ENCODE measurements around the gene TUBB. TPM values are rescaled to one million over a fixed set of nuclear protein-coding genes. Genes with fewer than 3 reads are reported as not detected.
A peak's percentile ranks its signal among the peaks of the same experiment; 100 is the strongest.

The TUBB gene
- total and polyA plus RNA-seq, 8 donors = 67.5 to 223 (median 137) TPM

DNA sequence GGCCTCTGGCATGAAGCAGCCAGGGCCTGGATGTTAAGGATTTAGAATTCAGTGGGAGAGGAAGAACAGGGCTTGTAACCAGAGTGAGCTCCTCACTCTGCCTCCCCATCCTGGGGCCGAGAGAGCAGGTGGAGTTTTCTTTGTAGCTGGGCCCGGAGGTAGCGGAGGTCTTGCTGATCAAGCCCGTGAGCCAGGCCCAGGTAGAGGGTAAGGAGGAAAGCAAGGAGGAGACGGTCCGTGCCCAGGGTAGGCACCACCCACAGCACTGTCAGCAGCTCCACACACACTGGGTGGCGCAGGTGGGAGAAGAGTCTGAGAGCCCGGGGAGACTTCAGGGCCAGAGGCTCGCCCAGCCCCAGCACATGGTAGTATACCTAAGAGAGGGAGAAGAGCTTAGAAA is 31.6 kb upstream of the TUBB start:
- TF ChIP-seq, protein P1, sequence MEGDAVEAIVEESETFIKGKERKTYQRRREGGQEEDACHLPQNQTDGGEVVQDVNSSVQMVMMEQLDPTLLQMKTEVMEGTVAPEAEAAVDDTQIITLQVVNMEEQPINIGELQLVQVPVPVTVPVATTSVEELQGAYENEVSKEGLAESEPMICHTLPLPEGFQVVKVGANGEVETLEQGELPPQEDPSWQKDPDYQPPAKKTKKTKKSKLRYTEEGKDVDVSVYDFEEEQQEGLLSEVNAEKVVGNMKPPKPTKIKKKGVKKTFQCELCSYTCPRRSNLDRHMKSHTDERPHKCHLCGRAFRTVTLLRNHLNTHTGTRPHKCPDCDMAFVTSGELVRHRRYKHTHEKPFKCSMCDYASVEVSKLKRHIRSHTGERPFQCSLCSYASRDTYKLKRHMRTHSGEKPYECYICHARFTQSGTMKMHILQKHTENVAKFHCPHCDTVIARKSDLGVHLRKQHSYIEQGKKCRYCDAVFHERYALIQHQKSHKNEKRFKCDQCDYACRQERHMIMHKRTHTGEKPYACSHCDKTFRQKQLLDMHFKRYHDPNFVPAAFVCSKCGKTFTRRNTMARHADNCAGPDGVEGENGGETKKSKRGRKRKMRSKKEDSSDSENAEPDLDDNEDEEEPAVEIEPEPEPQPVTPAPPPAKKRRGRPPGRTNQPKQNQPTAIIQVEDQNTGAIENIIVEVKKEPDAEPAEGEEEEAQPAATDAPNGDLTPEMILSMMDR (IDR thresholded peaks at IDR 0.05) = no peak
- no peak for TF ChIP-seq EP300 (IDR thresholded peaks at IDR 0.05)
- TF ChIP-seq POLR2AphosphoS5 (IDR thresholded peaks at IDR 0.05) = no peak
- TF ChIP-seq POLR2A (IDR thresholded peaks at IDR 0.05) = no peak
- DNase-seq = no peak
- intact Hi-C loops (cut with DNase I; ENCODE audit: low total_unique reads) = no loop called here
- peak overlapping the region; percentile 69 to 88 (median 82) for H3K4me3 ChIP-seq
- H3K9me3 ChIP-seq = no peaks in the 10 kb centered on the region
- peak overlapping the region; percentile 92 to 99 (median 97) for H3K27ac ChIP-seq
- no peaks in the 10 kb centered on the region for H3K36me3 ChIP-seq
- peaks cover 29 to 63% (median 44%) of the 10 kb centered on the region in 4 donors for H3K4me1 ChIP-seq
- H3K27me3 ChIP-seq = no peaks in the 10 kb centered on the region
- 88 to 94% (median 90%) methylated on average over 9 of the region's 9 CpGs for WGBS, 5 donors

- Histone ChIP-seq H3K9me3 (no peaks in the 10 kb centered on the region), H3K4me3 (no peak overlapping the region), H3K4me1 (peaks cover 29 to 56% (median 44%) of the 10 kb centered on the region in 4 donors), H3K36me3 (no peaks in the 10 kb centered on the region), H3K27ac (peak overlapping the region in 4 of 5 donors; percentile 94 to 99 (median 98)), H3K27me3 (no peaks in the 10 kb centered on the region)
- intact Hi-C loops (cut with DNase I; ENCODE audit: low total_unique reads) = no loop called here
- no peak for TF ChIP-seq POLR2AphosphoS5 (IDR thresholded peaks at IDR 0.05)
- TF ChIP-seq, protein P1 (IDR thresholded peaks at IDR 0.05) = no peak
- no peak for TF ChIP-seq POLR2A (IDR thresholded peaks at IDR 0.05)
- TF ChIP-seq EP300 (IDR thresholded peaks at IDR 0.05) = no peak
- 85 to 89% (median 88%) methylated on average over 10 to 11 of the region's 11 CpGs for WGBS, 5 donors
- DNase-seq = no peak
Observed at GRCh38 chr6:30689022-30689865, 30.9 kb upstream of the TUBB start.

DNA sequence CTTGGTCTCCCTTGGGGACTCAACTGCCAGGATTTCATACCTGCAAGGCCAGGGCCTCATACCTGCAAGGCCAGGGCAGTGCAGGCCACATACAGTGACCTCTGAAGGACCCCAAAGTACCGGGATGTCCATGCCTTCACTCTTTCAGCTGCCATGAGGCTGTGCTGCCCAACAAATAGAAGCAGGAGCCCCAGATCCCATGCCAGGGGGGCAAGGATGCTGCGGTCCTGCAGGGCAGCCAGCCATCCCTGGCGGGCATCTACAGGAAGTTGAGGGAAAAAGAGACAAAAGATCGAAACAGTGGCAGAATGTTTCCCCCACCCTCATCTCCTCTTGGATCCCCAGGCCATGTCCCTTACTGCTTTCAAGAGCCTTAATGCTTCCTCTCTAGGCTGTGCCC is 30.2 kb upstream of the TUBB start:
- TF ChIP-seq, protein P1 (IDR thresholded peaks at IDR 0.05) = no peak
- TF ChIP-seq POLR2AphosphoS5 (IDR thresholded peaks at IDR 0.05) (no peak), POLR2A (IDR thresholded peaks at IDR 0.05) (no peak), EP300 (IDR thresholded peaks at IDR 0.05) (no peak)
- Histone ChIP-seq H3K4me1 (peaks cover 29 to 56% (median 41%) of the 10 kb centered on the region in 4 donors), H3K36me3 (no peaks in the 10 kb centered on the region), H3K27me3 (no peaks in the 10 kb centered on the region), H3K27ac (peak overlapping the region; percentile 77 to 99 (median 97)), H3K4me3 (peak overlapping the region; percentile 61 to 70 (median 64)), H3K9me3 (no peaks in the 10 kb centered on the region)
- no peak for DNase-seq
- 27 to 71% (median 53%) methylated on average over 4 of the region's 4 CpGs for WGBS, 5 donors
- intact Hi-C loops (cut with DNase I; ENCODE audit: low total_unique reads) = no loop called here

- Histone ChIP-seq H3K4me1 (peaks cover 29 to 56% (median 39%) of the 10 kb centered on the region in 4 donors), H3K27me3 (no peaks in the 10 kb centered on the region), H3K4me3 (peak within 1 kb of the TSS; percentile 61 to 70 (median 64)), H3K36me3 (no peaks in the 10 kb centered on the region), H3K27ac (peak within 1 kb of the TSS; percentile 77 to 99 (median 97)), H3K9me3 (no peaks in the 10 kb centered on the region)
- no peak for TF ChIP-seq EP300 (IDR thresholded peaks at IDR 0.05)
- TF ChIP-seq POLR2AphosphoS5 (IDR thresholded peaks at IDR 0.05) = peak in 2 of 3 donors; percentile 59 to 78
- TF ChIP-seq POLR2A (IDR thresholded peaks at IDR 0.05) = no peak
- TF ChIP-seq, protein P1 (IDR thresholded peaks at IDR 0.05) = no peak
- DNase-seq = peak; percentile 87 to 96
- WGBS, 5 donors = 0 to 1% (median 1%) methylated on average over 24 to 40 of the region's 40 CpGs
- intact Hi-C loops (cut with DNase I; ENCODE audit: low total_unique reads) = no loop called here
Observed at GRCh38 chr6:30690403-30691207, 29.5 kb upstream of the TUBB start, which contains the start of gene NRM. Gene NRM (minus strand): TSS chr6:30690984. CDS start chr6:30690974, 10 bp downstream.

Measured in stomach (tissue), 9 donors.